HG03135 (cell line): ENCODE measurements around the gene TP53I11.
A peak's percentile ranks its signal among the peaks of the same experiment; 100 is the strongest.

Experiments
- ATAC-seq: cut with Tn5 transposase; IDR thresholded peaks from one replicate; pipeline ENCODE4 v1.9.1; 2021; ENCODE audit warnings: mild to moderate bottlenecking, moderate library complexity; ENCODE audit not compliant: unreplicated experiment

The TP53I11 gene

GRCh38 chr11:44941259-44942021 lies 9.2 kb downstream of the TP53I11 start:
- no peak for ATAC-seq

GRCh38 chr11:44940835-44941234 lies 9.8 kb downstream of the TP53I11 start:
- no peak for ATAC-seq

GRCh38 chr11:44940404-44940803 lies 10.3 kb downstream of the TP53I11 start:
- no peak for ATAC-seq

- ATAC-seq: no peak
Measured at GRCh38 chr11:44939673-44940395, 10.8 kb downstream of the TP53I11 start.

- no peak for ATAC-seq
Measured at GRCh38 chr11:44938066-44938691, 12.5 kb downstream of the TP53I11 start.

- ATAC-seq: no peak
Measured at GRCh38 chr11:44936951-44937543, 13.6 kb downstream of the TP53I11 start.

GRCh38 chr11:44936525-44936924 lies 14.2 kb downstream of the TP53I11 start:
- peak; percentile 71 for ATAC-seq

GRCh38 chr11:44934735-44935250 lies 15.9 kb downstream of the TP53I11 start:
- ATAC-seq: no peak

- ATAC-seq: no peak
Measured at GRCh38 chr11:44934110-44934509, 16.6 kb downstream of the TP53I11 start.

- no peak for ATAC-seq
Measured at GRCh38 chr11:44931466-44931865, 19.2 kb downstream of the TP53I11 start.

- no peak for ATAC-seq
Measured at GRCh38 chr11:44930588-44931302, 19.9 kb downstream of the TP53I11 start.

- no peak for ATAC-seq
Measured at GRCh38 chr11:44928816-44929215, 21.9 kb downstream of the TP53I11 start.

GRCh38 chr11:44928144-44928543 lies 22.5 kb downstream of the TP53I11 start:
- ATAC-seq: no peak

- no peak for ATAC-seq
Measured at GRCh38 chr11:44927174-44927661, 23.5 kb downstream of the TP53I11 start.

GRCh38 chr11:44926036-44926435 lies 24.6 kb downstream of the TP53I11 start:
- no peak for ATAC-seq

GRCh38 chr11:44923806-44924205 lies 26.9 kb downstream of the TP53I11 start:
- no peak for ATAC-seq

GRCh38 chr11:44923115-44923514 lies 27.6 kb downstream of the TP53I11 start:
- no peak for ATAC-seq

- no peak for ATAC-seq
Measured at GRCh38 chr11:44920451-44920850, 30.2 kb downstream of the TP53I11 start.

- no peak for ATAC-seq
Measured at GRCh38 chr11:44917741-44918140, 32.9 kb downstream of the TP53I11 start.

GRCh38 chr11:44916801-44917385 lies 33.8 kb downstream of the TP53I11 start:
- no peak for ATAC-seq
